ENCODE results near the gene ICAM2.

- no peak for TF ChIP-seq CTCF (IDR thresholded peaks at IDR 0.05)
- TF ChIP-seq MLX (CRISPR knock-in tag; IDR thresholded peaks at IDR 0.05), result no peak
- TF ChIP-seq MAX (CRISPR knock-in tag; IDR thresholded peaks at IDR 0.05), result no peak
- no peak for TF ChIP-seq CREB1 (CRISPR knock-in tag; IDR thresholded peaks at IDR 0.05)
These were observed 39.9 kb upstream of the ICAM2 start for GRCh38 chr17:64060331-64060730.
